HepG2 (cell line): ENCODE results near the gene S100A7.
"Not testable (repeated sequence)": the region's sequence is repeated elsewhere in the genome, so short reads cannot be mapped to it uniquely, and the experiment has no call there.

Experiments used
- ASH2L ChIP-seq: fragments of 300-600, 200-600 bp; sonication (generic); IDR thresholded peaks from 2 replicates; pipeline ENCODE4 v1.7.0; 2017; ENCODE audit warnings: low read depth, mild to moderate bottlenecking, moderate library complexity, mixed read lengths, low read length; ENCODE audit not compliant: insufficient read length
- CENPBD1 ChIP-seq: sonication (generic); formaldehyde crosslinking; IDR thresholded peaks from 2 replicates; pipeline ENCODE4 v1.8.0; 2022; ENCODE audit warnings: missing genetic modification reagents, low read depth, mild to moderate bottlenecking, borderline replicate concordance
- ETS1 ChIP-seq: sonication (generic); formaldehyde crosslinking; IDR thresholded peaks from 2 replicates; pipeline ENCODE4 v1.4.0; 2020; ENCODE audit warnings: missing genetic modification reagents
- EZH2 ChIP-seq: conservative IDR thresholded peaks from 2 replicates; pipeline ENCODE4 v1.6.1; 2012; ENCODE audit warnings: mild to moderate bottlenecking, low read depth, low read length, moderate library complexity
- POLR2AphosphoS5 ChIP-seq: IDR thresholded peaks from 2 replicates; pipeline ENCODE4 v1.6.1; 2012; ENCODE audit warnings: low read depth, low read length
- TP53 ChIP-seq: sonication (generic); formaldehyde crosslinking; conservative IDR thresholded peaks from 2 replicates; pipeline ENCODE4 v1.4.0; 2020; ENCODE audit warnings: missing genetic modification reagents
- ZNF629 ChIP-seq: sonication (generic); formaldehyde crosslinking; conservative IDR thresholded peaks from 2 replicates; pipeline ENCODE4 v1.5.0; 2020; ENCODE audit warnings: missing genetic modification reagents

DNA sequence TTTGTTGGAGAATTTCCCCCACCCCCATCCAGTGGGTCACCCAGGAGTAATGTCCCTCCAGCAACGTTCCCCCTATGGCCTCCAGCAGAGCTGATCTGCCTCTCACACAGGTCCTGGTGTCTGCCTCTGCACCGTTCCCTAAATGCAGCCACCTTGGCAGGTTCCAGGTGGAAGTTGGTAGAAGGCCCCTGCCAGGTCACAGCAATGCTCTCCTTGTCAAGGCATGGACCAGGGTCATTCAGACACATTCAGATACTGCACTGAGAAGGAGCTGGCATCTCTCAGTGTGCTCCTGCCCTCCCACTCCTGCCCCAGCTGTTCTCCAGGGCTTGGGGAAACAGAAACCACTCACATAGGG, 41.0 kb downstream of the S100A7 start:
- not testable (repeated sequence) for TF ChIP-seq ASH2L; POLR2AphosphoS5; ETS1 (CRISPR knock-in tag); TP53 (CRISPR knock-in tag); ZNF629 (CRISPR knock-in tag); EZH2; CENPBD1 (CRISPR knock-in tag)
